GM10266 (cell line): ENCODE measurements around the gene PRDM11.

Source experiments
- DNase-seq: peaks from one replicate; pipeline ENCODE4 v3.0.0; 2012; ENCODE audit errors: extremely low spot score
- TF ChIP-seq, protein P1 (sequence below): IDR thresholded peaks from 2 replicates; pipeline ENCODE4 v1.5.1; 2012; ENCODE audit warnings: mild to moderate bottlenecking, low read depth; ENCODE audit not compliant: control insufficient read depth, insufficient read depth; ENCODE audit errors: missing control alignments

The PRDM11 gene

DNA sequence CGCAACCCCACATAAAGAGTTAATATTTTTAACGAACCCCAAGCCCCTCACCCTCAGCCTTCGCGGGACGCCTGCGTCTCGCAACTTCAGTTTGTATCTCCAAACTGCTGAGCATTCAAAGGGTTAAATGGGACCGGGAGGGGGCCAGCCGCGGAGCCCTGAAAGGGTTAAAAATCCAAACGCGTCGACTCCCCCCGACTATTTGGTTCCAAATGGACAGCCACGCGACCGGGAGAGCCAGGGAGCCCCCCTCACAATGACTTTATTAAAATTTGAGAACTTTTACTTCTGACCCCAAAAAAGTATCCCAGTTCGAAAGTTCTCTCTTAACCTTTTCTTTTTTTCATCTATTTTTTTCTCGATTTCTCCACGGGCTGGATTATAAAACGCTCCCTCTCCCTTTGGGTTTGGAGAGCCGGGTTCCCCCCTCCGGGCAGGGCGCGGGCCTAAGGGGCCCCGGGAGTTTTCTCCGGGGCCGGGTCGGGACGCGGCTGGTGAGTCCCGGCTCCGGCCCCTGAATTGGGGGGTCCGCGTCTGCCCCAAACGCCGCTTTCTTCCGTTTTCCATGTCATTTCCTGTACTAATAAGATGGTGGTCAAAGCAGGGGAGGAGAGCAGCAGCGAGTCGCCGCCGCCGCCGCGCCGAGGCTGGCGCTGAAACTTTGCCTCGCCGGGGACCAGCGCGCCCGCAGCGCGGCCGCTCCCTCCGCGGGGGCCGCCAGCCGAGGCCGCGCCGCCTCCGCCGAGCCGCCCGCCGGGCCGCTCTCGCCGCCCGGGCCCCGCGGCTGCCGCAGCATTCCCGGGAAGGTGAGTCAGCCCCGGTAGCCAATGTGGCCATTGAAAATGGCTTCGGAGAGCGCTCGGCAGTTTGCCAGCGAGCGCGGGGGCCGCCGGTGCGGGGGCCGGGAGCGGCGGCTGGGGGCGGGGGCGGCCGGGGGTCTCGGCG lies at the start of gene PRDM11:
Gene PRDM11 (plus strand): TSS at position 568 of the 945 bp plus-strand sequence. CDS start 35,128 bp downstream, outside the sequence.
- DNase-seq, result peak; percentile 61
- TF ChIP-seq, protein P1, sequence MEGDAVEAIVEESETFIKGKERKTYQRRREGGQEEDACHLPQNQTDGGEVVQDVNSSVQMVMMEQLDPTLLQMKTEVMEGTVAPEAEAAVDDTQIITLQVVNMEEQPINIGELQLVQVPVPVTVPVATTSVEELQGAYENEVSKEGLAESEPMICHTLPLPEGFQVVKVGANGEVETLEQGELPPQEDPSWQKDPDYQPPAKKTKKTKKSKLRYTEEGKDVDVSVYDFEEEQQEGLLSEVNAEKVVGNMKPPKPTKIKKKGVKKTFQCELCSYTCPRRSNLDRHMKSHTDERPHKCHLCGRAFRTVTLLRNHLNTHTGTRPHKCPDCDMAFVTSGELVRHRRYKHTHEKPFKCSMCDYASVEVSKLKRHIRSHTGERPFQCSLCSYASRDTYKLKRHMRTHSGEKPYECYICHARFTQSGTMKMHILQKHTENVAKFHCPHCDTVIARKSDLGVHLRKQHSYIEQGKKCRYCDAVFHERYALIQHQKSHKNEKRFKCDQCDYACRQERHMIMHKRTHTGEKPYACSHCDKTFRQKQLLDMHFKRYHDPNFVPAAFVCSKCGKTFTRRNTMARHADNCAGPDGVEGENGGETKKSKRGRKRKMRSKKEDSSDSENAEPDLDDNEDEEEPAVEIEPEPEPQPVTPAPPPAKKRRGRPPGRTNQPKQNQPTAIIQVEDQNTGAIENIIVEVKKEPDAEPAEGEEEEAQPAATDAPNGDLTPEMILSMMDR, result no peak

- no peak for DNase-seq
- TF ChIP-seq, protein P1, result no peak
Measured at GRCh38 chr11:45097721-45098493, 48.5 kb upstream of the PRDM11 start.

GRCh38 chr11:45098929-45099328 lies 47.5 kb upstream of the PRDM11 start:
- TF ChIP-seq, protein P1, result no peak
- no peak for DNase-seq

GRCh38 chr11:45100339-45100738 lies 46.1 kb upstream of the PRDM11 start:
- DNase-seq, result no peak
- TF ChIP-seq, protein P1, result no peak

DNA sequence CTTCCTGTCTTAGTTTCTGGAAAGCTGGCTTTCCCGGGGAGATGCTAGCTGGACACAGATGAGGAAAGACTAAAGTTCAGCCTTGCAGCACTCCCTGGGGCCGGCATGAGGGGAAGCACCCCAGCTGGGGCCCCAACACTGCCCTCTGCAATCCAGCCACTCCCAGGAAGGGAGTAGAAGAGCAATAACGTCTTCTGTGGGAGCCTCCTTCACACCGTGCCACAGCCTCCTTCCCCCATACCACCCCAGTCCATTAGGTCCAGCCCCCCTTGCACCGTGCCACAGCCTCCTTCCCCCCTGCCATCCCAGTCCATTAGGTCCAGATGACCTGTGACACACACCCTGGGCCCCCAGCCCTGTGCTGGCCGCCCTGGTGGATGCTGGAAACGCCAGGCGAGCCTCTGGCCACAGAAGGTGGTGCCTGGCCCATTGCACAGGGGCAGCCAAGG lies 44.1 kb upstream of the PRDM11 start:
- no peak for DNase-seq
- TF ChIP-seq, protein P1, result no peak

DNA sequence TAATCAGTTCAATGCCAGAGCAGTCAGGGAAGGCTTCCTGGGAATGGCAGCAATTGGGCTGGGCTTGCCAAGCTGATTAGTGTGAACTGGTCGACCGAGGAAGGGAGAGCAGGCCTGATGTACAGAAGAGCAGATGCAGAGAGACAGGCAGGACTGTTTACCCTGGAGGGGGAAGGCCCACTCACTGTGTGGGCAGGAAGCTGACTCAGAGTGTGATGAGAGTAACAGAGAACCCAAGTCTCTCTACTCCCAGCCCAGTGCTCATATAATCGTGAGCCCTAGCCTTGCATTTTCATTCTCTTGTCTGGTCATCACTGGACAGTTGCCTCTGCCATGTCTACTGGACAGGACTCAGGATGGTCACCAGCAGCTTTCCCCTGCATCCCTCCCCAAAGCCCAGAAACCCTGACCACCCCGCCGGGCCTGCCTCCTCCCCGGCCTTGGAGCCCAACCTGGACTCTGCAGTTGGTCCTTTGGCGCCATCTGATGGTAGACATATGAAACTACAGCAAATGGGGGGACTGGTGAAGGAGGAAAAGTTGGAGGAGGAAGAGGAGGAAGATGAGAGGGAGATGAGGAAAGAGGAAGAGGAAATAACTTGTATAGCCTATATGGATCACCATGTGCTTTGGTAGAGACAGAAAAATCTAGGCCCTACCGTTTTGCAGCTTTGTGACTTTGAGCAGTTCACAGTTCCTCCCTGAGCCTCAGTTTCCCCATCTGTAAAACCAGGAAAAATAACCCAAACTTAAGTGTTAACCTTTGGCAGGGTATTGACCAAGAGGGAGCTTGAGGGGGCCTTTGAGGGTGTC lies 43.4 kb upstream of the PRDM11 start:
- TF ChIP-seq, protein P1, result peak; percentile 95
- peak; percentile 63 for DNase-seq
